Stimulated activated CD4-positive, alpha-beta T cell treated with anti-CD3 and anti-CD28 coated beads, Interleukin-4, amount 100 ng/mL, for 1 hour (primary cell): ENCODE data around the gene IL1RAPL1.

Source experiments
- DNase-seq: peaks from one replicate; pipeline ENCODE4 v3.0.0-alpha.2; 2020

Gene IL1RAPL1

DNA sequence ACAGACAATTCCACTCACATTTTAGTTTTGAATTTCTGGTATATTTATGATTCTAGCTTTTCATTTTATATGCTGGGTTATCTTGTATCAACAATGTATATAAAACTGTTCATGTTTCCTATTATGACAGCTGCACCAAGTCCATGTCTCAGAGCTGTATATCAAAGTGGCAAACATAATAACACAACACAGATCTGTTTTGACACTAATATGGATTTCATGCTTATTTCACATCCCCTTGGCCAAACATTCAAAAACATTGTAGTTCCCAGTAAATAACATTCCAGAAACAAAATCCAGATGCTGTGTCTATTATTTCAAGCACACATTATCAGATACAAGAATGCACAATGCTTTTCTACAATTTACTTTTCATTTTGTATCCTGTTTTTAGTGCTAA is 1247.5 kb downstream of the IL1RAPL1 start:
- no peak for DNase-seq

DNA sequence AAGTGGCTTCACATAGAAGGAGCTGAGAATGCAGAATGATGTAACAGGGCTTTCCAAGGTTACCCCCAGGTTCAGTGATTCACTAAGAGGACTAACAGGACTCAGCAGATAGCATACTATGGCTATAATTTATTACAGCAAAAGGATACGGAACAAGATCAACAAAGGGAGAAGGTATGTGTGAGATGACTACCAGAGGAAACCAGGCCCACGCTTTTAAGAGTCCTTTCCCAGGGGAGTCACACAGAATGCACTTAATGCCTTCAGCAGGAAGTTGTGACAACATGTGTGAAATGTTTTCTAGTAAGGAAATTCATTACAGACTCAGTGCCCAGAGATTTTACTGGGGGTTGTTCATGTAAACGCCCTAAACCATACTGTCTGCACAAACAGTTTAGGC is 1254.5 kb downstream of the IL1RAPL1 start:
- DNase-seq, result no peak

- no peak for DNase-seq
Measured at GRCh38 chrX:29842552-29842951, 1255.3 kb downstream of the IL1RAPL1 start.

GRCh38 chrX:29851857-29852605 is 1264.8 kb downstream of the IL1RAPL1 start:
- DNase-seq, result no peak

DNA sequence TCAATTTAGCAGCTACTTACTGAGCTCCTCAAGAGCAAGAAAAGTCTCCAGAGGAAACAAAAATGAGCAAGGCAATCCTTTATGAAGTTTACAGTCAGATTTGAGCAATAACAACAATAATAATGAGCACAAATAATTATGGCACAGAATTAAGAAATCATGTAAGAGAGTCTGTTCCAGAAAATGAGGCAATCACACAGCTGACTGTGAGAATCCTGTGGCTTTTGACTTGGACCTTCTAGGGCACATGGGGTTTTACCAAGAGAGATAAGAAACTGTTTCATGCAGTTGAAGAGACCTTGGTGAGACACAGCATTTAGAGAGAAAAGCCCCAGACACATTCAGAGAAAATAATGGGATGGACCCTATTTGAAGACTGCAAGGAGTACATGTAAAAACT is 1265.5 kb downstream of the IL1RAPL1 start:
- no peak for DNase-seq

DNA sequence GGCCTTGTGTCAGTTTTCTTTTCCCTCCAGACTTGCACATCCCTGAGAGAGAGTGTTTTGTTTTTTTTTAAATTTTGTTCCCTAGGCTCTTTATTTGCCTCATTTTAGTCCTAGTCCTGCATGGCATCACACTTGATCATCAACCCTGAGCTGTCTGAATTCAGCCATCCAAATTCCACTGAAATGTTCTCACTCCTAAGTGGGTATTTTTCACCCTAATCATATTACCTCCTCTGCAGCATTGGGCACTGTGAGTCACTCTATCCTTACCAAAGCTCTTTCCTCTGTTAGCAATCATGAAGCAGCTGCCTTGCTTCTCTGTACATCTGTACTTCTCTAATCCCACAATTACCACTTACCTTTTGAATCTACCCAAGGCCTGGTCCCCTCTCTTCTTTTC is 1271.5 kb downstream of the IL1RAPL1 start:
- no peak for DNase-seq

DNA sequence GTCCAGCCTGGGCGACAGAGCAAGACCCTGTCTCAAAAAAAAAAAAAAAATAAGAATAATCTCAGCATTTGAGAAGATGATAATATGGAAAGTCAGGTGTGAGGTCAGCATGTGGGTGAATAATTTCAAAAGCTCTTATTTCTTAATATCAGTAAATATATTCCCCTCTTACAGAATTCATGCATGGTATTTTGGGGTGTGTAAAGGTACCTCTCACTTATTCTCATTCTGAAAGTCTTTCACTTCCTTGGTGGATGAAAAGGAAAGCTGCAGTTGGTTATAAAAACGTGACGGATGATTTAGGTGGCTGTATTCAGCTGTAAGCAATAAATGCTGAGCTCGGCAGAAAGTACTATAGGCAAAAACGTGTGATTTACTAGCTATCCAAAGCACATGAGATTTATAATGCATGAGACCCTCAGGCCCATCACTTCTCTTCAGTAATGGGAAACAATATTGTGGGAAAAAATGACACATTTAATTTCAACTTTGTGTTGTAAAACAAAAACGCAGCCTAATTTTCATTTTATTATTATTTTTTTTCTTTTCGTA is 1275.0 kb downstream of the IL1RAPL1 start:
- no peak for DNase-seq

DNA sequence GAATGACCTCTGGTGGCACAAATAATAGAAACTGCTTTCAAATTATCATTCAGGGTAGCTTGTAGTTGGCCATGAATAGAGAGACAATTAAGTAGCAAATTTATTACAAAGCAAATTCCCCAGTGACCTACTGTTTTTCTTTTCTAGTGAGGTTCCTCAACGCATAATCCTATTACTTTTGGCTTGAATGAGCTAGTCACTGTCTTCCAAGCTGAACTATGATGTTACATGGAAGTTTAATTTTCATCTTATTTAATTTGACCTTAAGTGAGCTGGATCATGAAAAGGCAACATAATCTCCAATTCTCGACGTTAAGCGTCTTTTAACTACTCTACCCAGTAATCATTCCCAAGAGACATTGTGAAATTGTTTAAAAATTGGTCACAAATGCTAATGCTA is 1280.7 kb downstream of the IL1RAPL1 start:
- no peak for DNase-seq

- no peak for DNase-seq
Measured at GRCh38 chrX:29869837-29870236, 1282.6 kb downstream of the IL1RAPL1 start.

DNA sequence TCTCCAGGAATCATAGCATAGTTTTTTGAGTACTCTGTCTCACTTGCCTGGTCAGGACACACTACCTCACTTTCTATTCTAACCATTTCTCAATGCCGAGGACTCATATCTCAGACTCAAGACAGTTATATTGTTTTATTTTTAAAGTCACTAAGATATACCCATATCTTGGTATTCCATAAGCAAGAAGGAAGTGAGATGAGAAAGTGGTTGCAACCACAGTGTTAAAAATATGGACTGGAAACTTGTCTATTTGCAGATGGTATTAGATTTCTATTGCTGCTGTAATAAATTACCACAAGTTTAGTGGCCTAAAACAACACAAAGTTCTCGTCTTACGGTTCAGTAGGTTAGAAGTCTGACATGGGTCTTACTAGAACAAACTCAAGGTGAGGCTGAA is 1283.4 kb downstream of the IL1RAPL1 start:
- no peak for DNase-seq

DNA sequence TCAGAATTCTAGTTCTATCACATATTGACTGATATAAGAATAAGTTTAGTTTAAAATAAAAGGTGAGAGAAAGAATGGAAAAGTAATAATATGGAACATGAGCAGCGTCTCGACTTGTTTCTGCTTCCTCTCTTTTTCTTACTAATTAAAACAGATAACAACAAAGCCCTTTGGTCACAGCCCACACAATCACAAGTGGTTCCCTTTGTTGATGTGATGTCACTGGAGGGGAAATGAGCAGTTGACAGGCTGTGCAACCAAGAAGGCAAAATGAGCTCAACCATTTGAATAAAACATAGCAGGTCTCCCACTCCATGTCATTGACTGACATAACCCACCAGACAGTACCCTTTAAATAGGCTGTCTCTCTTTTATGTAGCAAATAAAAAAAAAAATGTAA is 1285.6 kb downstream of the IL1RAPL1 start:
- no peak for DNase-seq

GRCh38 chrX:29876733-29877132 is 1289.5 kb downstream of the IL1RAPL1 start:
- no peak for DNase-seq

GRCh38 chrX:29880977-29881376 is 1293.7 kb downstream of the IL1RAPL1 start:
- DNase-seq, result no peak

GRCh38 chrX:29890004-29890403 is 1302.8 kb downstream of the IL1RAPL1 start:
- DNase-seq, result no peak

- no peak for DNase-seq
Measured at GRCh38 chrX:29890646-29891200, 1303.5 kb downstream of the IL1RAPL1 start.

DNA sequence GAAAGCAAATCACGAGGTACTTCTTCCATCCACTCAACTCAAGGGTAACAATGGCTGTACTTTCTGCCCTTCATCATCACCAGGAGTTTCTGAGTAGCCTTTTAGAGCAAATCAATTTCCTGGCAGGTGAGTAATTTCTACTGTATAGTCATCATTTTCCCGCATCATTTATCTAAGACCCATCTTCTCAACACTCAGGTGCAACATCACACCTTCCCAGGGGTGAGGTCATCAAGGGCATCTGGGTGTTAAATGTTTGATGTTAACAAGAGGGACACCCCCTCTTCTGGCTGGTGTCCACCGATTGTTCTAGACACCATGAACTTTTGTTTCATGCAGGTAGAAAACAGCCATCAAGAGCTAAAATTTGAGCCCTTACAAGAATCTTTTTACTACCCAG is 1314.8 kb downstream of the IL1RAPL1 start:
- DNase-seq, result no peak

- no peak for DNase-seq
Measured at GRCh38 chrX:29903360-29903759, 1316.1 kb downstream of the IL1RAPL1 start.

- no peak for DNase-seq
Measured at GRCh38 chrX:29911673-29912072, 1324.4 kb downstream of the IL1RAPL1 start.

GRCh38 chrX:29913647-29914046 is 1326.4 kb downstream of the IL1RAPL1 start:
- no peak for DNase-seq

- DNase-seq, result no peak
Measured at GRCh38 chrX:29922607-29923006, 1335.4 kb downstream of the IL1RAPL1 start.

DNA sequence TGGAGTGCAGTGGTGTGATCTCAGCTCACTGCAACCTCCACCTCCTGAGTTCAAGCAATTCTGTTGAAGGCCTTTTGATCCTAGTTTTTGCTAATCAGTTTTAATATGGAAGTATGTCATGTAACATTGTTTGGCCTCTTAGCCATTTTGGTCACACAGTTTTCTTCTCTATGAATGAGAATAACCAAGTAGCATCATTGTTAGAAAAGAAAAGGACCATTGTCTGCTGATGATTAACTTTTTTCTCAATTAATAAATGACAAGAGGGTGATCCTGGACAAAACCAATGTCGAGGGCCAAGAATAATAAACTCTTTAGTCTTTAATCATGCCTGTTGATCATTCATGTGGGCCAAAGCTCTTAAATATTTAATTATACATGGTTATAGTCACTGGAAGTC is 1338.8 kb downstream of the IL1RAPL1 start:
- no peak for DNase-seq

DNA sequence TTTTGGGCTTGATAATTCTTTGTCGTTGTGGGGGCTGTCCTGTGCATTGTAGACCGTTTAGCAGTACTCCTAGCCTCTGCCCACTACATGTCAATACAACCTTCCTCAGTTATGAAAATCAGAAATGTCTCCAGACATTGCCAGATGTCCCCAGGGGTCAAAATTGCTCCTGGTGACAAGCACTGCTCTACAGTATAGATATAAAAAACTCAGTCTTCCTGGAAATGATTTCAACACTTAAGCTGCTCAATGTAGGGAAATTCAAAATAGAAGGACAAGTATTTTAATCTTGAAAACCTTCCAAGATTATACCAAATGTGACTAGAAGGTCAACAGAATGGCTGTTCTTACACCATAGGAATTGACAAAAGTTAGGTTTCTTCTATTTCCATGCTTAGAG is 1339.4 kb downstream of the IL1RAPL1 start:
- no peak for DNase-seq

DNA sequence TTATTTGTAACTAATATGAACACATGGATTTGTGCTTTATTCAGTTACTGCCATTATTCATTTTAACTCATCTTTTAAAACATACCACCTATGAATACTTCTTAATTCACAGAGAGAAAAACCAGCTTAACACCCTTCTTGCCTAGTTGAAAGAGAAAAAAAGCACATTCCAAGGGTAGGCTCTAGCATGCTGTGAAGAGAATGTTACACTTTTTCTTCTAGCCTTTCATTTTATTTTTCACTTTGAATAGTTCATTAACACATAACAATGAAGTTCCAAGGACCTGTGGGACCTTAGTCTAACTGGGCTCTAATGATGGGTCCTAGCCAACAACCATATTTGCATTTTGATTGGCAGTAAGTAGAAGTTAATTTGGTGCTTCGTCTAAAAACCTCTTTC is 1348.2 kb downstream of the IL1RAPL1 start:
- no peak for DNase-seq

DNA sequence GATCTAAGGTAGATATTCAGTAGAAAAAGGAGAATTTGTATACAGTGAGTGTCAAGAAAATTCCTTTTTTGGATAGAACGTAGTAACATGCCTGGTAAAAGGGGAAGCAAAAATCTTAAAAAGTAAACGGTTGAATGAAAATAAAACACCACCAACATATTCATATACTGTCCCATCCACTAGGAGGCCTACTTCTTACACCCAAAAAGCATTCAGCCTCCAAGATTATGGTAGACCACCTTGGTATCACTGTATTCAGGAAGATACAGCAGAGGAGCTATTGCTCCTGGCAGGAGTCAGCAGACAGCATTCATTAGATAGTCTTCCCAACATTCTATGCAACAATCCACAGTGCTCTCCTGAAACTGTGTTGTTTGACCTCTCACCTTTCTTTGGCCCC is 1353.5 kb downstream of the IL1RAPL1 start:
- no peak for DNase-seq

DNA sequence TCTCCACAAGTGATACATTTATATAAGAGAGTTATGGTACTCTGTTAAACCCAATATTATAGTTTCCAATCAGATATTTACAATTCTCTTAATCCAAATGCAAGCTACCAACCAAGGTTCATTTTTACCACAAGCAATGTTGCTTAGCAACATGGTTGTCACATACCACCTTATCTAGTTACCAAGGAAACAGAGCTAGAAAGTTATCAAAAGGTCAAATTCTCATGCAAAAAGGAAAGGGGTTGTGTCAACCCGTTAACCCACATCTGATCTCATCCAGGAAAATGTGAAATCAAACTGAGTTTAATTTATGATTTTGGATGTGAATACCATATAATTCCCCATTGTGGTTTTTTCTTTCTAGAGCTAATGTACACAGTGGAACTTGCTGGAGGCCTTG is 1354.0 kb downstream of the IL1RAPL1 start:
- no peak for DNase-seq
